Hematopoietic multipotent progenitor cell treated with erythropoietin and hydrocortisone succinate and interleukin-3 and kit ligand, for 17 days (in vitro differentiated cells): Measurements from ENCODE around the gene MORN1.
"Not testable (repeated sequence)": the region's sequence is repeated elsewhere in the genome, so short reads cannot be mapped to it uniquely, and the experiment has no call there.

Experiments used
- DNase-seq: peaks from one replicate; pipeline ENCODE4 v3.0.0-alpha.2; 2015; ENCODE audit warnings: low spot score

The MORN1 gene

DNA sequence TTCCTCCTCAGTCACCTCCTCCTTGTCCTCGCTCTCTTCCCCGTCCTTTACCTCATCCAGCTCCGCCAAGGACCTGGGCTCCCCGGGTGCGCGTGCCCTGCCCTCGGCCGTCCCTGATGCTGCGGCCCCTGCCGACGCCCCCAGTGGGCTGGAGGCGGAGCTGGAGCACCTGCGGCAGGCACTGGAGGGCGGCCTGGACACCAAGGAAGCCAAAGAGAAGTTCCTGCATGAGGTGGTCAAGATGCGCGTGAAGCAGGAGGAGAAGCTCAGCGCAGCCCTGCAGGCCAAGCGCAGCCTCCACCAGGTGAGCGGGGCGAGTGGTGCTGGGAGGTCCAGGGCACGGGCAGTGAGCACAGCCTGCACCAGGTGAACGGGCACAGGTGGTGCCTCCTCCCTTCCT is 87.1 kb downstream of the MORN1 start:
- no peak for DNase-seq

DNA sequence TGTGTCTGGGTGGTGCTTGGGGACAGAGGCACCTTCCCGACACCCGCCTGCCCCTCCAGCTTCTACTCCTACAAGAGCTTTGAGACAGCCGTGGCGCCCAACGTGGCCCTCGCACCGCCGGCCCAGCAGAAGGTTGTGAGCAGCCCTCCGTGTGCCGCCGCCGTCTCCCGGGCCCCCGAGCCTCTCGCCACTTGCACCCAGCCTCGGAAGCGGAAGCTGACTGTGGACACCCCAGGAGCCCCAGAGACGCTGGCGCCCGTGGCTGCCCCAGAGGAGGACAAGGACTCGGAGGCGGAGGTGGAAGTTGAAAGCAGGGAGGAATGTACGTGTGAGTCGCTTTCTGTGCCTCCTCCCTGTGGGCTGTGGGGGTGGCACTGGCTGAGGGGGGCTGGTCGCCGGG is 87.6 kb downstream of the MORN1 start:
- no peak for DNase-seq

DNA sequence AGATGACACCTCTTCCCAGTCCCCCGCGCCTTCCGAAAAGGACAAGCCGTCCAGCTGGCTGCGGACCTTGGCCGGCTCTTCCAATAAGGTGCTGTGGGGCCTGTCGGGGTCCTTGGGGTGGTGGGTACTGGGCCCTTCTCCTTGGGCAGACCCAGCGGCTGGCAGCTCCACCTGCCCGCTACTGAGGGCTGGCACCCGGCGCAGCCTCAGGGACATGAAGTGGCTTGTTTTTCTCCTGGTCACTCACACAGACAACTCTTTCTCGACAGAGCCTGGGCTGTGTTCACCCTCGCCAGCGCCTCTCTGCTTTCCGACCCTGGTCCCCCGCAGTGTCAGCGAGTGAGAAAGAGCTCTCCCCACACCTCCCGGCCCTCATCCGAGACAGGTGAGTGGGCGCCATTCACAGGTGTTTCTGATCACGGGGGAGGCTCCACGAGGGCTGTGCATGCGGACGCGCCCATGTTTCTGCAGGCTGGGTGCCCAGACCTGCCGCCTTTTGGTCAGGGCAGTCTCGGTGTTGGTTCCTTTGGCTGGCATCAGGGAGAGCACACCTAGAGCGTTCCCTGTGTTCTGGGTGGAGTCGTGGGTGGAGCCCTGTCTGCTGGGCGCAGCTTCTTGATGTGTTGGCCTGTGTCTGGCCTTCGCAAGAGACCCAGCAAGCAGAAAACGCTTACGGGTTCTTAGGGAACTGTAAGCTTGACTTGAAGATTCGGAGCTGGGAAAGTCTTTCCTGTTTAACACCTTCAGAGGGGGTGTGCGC is 88.2 kb downstream of the MORN1 start:
- no peak for DNase-seq

DNA sequence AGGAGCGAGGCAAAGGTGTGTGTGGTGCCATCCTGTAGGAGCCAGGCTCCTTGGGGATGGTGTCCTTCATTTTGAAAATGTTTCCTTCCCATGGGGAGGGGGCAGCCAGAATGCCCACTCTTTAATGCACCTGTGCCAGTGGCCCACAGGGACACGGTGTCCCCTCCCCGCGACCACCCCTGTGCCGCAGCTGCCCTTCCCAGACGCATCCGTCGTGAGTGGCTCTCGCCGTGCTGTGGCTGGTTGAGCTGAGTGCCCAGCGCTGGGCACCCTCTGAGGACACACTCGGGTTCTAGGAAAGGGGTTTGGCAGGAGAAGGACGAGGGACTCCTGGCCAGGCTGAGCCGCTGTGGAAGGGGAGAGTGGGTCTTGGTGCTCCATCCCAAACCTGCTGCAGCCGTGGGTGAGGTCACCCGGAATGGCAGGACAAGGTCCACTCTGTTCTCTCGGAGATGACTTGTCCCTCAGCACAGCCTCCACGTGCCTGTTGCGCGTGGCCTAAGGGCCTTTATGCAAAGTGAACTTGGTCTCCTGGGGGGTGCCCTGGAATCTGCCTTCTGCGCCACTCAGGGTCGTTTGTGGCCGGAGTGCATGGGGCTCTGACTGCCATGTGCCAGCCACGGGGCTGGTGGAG is 88.9 kb downstream of the MORN1 start:
- DNase-seq: no peak

DNA sequence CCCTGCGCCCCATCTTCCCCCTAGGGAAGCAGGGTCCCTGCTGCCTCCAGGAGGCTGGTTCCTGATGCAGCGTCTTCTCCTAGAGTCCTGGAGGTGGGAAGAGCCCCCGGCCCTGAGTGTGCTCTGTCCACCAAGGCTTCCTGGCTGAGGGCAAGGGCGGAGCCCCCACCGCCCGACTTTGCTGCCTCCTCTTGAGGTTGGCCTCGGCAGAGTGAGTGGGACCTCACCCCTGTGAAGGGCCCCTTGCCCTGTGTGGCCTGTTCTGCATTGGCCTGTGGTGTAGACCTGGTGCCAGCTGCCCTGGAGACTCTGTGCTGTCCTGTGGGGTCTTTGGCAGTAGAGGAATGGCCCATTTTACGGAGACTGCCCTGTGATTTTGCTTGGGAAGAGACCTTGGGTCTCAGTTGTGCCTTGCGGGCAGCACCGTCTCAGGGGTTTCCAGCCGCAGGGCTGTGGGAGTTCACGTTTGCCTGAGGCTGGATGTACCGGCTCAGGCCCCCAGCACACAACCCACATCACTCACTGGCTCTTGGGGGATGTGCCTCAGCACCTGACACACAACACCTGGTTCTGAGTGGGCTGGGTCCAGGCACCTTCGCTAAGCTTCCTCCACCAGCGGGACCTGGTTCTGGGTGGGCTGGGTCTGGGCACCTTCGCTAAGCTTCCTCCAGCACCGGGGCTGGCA is 89.6 kb downstream of the MORN1 start:
- no peak for DNase-seq

DNA sequence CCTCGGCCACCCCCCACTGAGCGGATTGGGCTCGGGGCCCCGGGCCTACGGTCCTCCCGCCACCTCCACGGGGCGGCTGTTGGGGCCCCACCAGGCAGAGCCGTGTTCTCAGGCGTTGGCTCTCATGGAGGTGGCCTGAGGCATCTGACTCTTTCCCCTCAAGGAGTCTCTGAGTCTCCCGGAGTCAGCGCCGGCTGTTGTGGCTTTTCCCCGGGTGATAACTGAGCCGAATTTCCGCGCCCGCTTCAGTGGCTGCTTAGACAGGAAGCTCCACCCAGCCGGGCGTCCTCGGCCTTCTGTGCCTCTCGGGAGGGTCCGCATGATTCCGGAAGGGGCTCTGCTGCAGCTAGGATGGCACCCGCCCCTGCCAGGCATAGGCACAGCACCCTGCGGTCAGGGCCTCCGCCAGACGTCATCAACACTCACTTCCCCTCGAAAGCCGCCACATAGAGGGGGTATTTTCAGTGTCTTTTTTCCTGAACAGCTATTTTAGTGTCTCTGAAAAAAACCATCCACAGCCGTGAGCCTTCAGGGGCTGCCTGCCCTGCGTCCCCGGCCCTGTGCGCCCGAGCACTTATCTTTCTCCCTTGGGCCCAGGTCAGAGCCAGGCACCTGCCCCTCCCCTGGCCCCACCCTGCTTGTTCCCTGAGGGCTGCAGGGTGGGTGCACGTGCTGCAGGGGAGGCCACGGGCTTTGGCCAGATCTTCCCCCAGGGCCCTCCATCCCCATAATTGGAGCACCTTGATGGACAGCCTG is 90.3 kb downstream of the MORN1 start:
- DNase-seq: no peak

DNA sequence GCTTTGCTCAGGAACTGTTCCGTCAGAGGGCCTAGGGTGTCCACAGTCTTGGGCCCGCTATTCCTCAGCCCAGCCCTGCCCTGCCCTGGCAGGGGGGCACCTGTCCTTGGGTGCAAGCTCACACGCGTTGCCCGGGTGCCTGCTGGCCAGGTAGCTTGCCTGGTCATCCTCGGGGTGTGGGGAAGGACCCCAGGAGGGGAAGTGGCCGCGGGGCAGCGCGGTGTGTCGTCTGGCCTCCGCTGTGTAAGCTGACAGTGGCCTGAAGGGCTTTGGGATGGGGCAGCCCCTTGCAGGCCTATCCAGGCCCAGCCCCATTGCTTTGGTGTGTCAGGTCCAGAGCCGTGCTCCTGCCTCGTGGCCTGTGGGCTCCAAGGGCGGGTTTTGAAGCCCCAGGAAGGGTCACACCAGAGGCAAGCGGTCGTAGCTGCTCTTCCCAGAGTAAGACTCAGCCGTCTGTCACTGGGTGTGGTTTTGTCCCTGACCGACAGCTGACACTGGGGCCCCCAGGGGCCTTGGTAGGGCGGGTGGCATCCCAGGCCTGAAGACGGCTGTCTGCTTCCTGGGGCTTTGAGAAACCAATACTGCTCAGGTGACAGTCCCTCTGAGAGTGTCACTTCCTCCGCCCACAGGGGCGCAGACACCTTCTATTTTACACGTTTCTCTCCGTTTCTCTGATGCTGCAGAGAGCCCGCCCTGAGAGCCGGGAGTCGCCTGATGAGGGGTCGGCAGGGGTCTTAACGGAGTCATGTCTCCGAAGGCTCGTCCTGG is 91.2 kb downstream of the MORN1 start:
- DNase-seq: no peak

DNA sequence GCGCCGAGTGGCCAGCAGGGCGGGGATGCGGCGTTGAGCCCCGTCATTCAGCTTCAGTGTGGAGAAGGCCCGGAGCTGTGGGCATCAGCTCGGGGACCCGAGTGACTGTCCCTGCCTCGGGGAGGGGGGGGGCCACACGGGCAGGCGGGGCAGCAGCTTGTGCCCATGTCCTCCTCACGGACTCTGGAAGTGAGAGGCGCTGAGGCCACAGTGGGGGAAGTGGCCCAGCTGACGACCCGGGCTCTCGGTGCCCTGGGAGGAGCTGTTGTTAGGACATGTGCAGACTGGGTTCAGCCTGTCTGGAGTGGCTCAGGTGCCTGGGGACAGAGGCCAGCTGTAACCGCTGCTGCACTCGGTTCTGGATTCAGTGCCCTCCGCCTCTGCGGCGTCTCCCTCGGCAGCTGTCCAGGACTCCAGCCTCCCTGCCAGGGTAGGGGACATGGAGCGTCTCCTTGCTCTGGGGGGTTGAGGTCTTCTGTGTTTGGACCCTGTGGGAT is 92.2 kb downstream of the MORN1 start:
- no peak for DNase-seq

DNA sequence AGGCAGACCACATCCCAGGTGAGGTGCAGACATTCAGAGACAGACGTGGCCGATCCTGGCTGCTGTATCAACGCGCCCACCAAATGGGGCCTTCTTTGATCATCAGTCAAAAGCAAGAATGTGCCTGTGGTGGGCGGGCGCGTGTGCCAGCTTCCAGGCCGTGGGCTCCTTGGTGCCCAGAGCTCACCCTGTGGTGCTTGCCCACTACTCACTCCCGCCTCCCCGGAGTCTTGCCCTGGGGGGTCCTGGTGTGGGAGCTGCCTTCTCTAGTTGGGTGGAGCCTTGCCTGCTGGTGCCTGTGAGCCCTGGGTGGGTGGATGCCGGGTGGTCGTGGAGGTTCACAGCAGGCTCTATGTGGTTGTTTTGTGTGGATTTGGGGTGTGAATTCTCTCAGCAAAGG is 92.7 kb downstream of the MORN1 start:
- no peak for DNase-seq

DNA sequence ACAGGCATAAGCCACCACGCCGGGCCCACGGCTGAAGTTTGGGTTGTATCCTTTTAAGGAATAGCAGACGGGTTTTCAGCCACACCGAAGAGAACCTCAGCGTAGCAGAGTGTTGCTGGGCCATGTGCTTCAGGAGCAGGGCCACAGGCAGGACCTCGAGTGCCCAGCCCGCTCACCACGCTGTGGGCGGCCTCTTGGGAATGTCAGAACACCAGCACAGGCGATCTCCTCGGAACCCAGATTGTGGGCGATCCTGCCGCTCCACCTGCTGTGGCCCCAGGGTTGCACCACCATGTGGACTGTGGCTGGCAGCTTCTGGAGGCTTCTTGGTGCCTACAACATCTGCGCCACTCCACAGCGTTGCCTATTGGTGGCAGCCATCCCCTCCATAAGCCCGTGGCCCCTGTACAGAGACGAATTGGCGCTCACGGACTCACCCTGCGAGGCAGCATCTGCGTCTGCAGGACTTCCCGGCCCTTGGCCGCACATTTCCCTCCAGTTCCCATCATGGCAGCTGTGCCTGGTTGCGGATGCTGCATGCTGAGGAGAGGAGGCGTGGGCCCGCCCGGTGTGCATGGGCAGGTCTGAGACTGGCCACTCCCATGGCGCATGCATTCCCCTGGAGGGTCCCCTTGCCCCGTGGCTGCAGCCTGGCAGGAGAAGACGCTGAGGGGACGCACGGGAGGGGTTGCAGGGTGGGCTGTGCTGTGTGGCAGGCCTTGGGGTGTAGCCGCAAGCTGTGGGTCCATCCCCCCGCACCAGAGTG is 93.9 kb downstream of the MORN1 start:
- DNase-seq: no peak

DNA sequence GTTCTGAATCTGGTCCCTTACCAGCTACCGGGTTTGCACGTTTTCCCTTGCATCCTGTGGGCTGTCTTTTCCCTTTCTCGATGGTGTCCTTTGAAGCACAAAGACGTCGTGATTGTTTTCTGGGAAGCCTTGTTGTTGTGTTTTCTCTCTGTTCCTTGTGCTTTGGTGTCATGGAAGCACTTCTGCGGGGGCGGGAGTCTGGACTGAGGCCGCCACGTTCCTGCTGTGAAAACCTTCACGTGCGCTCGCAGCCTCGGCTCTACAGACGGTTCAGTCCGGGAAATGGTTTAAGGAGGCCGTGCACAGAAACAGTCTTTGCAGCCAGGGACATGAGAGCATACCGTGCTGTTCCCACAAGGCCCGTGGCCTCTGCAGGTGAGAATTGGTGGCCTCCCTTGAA is 94.7 kb downstream of the MORN1 start:
- no peak for DNase-seq

DNA sequence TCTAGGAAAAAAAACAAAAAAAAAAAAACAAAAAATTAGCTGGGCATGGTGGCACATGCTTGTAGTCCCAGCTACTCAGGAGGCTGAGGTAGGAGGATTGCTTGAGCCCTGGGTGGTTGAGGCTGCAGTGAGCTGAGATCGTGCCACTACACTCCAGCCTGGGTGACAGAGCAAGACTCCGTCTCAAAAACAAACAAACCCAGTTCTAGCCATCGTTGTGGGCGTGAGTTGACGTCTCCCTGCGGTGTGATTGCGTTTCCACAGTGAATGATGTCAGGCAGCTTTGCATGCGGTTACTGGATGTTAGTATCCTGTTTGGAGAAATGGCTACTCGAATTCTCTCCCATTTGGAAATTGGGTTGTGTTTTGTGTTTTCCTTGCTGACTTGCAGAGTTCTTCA is 95.1 kb downstream of the MORN1 start:
- not testable (repeated sequence) for DNase-seq

DNA sequence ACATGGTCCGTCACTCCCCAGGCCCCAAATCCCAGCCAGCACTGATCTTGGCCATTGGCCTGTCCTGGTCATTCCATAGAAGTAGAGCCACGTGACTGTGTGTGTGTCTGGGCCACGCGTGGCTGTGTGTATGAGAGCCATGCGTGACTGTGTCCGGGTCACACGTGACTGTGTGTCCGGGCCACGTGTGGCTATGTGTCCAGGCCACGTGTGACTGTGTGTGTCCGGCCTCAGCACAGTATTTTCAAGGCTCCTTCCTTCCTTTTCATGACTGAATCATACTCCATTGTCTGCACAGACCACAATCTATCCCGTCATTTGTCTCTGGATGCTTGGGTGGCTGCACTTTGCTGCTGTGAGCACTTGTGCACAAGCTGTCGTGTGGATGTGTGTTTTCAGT is 95.8 kb downstream of the MORN1 start:
- no peak for DNase-seq

DNA sequence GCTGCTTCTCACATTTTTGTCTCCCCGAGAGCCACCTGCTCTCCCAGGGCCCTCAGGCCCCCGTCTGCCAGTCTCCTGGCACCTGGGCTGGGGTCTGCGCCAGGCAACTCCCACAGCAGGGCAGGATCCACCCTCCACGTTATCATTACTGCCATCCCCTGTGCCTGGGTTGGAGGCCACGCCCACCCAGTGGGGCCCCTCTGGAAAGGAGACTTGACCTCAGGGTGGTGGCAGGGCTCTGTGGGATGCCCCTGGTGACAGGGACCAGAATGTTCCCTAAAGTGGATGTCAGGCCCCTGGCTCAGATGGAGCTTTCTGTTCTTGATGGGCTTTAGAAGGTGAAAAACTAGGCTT is 96.7 kb downstream of the MORN1 start:
- DNase-seq: no peak

DNA sequence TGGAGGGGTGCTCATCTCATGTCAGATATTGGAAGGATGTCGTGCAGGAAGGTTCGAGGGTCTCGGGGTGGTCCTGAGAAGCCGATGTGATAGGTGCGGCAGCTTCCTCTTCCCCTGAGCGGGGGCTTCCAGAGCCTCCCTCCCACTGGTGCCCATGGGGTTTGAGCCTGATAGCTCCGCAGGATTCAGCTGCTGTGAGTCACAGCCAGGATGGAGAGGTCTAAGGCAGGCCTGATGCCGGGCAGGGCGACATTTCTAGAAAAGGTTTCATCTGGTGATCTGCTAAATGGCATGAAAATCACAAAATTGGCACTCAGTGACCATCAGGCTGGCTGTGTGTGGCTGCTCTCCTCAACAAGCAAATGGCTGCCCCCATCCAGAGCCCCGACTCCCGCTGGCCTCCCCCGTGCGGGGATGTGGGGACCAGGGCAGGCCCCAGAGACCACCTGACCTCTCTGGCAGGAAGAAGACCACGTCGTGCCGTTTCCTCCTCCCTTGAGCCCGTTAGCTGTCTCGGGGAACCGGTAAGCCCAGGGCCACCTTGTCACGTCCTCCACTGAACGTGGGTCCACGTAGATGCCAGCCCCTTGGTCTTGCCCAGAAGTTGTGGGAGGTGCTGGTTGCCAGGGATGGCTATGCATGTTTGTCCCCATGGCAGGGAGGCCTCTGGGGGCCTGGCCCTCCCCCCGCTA is 97.2 kb downstream of the MORN1 start:
- no peak for DNase-seq

DNA sequence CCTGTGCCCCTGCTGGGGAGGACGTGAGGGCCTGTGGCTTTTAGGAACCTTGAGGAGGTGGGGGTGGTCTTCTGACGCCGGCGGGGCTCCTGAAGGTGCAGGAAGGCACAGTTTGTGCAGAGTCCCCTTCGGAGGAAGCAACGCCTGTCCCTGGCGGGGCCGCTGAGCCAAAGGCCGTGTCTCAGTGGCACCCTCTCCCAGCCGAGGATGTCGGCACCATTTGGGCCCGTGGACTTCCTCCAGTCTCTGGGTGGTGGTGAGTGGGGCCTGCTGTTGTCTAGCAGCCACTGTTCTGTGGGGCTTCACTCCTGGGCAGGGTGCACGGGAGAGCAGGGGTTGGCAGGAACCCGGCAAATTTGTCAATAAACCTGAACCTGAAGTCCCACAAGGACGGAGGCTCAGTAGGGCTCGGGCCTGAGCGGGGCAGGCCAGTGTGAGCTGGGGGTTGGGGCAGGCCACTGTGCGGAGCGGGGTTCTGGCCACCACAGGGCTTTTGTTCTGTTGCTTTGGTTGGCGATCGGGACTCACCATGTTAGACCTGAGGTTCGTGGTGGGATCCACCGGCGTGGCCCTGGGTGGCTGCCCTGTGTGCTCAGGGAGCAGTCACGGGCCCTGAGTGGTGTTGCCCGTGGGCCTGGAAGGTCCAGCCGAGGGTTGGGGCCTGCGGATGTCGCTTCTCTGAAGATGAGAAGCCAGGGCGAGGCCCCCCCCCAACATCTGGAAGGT is 98.5 kb downstream of the MORN1 start:
- no peak for DNase-seq

DNA sequence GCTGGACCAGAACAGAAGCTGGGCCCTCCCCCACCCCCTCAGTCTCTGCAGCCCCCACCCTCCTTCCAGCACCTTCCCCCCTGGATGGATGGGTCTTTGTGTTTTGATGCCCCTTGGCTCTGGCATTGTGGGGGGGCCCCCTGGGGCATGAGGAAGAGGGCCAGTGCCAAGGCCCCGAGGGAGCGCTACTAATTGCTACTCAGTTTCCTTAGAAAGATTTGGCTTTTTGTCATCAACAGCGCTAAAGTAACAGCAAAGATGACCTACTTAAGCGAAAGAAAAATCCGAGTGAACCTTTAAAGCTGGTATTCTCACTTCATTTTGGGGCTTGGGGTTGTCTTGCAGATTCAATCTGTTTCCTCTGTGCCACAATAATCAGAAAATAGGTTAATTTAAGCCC is 99.8 kb downstream of the MORN1 start:
- no peak for DNase-seq

DNA sequence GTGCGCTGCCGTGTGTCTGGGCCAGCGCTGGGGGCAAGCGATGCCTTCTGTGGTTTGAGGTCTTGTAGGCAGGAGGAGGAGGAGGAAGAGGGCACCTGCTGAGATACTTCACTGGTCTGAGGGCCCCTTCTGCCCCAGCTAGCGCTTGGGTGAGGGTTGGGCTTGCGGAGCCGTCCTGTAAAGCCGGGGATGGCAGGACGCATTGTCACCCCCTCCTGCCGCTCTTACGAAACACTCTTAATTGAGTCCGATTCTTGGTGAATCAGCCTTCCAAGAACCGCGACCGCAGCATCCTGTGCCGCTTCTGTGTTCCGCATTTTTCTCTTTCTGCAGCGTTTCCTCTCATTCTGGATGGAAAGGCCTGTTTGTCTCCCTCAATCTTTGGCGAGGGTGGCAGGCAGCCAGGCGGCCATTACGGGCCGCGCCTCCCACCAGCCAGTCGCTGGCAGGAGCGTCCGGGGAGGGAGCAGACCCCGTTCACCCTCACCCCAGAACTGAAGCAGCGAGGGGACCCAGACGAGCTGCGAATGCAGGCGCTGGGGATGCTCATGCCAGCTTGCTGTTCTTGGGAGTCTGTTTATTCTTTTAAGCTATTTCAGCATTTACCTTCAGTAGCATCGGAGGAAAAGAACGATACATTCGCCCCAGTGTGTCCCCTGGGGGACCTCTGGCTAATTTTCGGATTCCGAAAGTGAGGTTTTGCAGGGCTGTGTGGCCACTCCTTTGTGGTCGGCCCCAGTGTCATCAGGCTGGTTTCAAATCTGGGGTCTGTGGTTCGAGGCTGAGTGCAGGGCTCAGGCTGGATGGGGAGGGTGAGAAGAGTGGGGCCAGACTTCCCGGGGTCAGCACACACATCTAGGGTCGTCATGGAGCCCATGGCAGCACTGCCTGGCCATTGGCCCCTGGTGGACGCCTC is 100.5 kb downstream of the MORN1 start:
- no peak for DNase-seq

DNA sequence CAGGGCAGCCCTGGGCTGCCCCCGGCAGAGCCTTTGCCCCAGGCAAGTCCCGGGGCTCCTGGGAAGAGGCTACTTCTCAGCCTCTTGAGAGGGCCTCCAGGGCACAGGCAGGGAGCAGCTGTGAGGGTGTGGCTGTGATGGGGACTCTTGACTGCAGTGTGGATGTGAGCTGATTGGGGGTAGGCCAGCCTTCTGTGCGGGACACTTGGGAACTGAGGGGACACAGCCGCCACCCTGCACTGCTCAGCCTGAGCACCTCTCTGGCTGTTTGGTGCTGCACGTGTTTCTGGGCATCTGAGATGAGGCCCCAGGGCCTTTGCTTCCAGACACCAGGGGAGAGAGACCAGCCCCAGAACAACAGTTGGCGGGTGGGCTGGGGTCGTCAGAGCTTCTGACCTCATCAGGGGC is 101.2 kb downstream of the MORN1 start:
- peak; percentile 12 for DNase-seq
